ENCODE results near the gene NRROS. TPM values are rescaled to one million over a fixed set of nuclear protein-coding genes. Genes with fewer than 3 reads are reported as not detected.

NRROS gene
- polyA plus RNA-seq, 1 of the 3 experiments (the other 2 are of a cell fraction): 0.25 TPM

DNA sequence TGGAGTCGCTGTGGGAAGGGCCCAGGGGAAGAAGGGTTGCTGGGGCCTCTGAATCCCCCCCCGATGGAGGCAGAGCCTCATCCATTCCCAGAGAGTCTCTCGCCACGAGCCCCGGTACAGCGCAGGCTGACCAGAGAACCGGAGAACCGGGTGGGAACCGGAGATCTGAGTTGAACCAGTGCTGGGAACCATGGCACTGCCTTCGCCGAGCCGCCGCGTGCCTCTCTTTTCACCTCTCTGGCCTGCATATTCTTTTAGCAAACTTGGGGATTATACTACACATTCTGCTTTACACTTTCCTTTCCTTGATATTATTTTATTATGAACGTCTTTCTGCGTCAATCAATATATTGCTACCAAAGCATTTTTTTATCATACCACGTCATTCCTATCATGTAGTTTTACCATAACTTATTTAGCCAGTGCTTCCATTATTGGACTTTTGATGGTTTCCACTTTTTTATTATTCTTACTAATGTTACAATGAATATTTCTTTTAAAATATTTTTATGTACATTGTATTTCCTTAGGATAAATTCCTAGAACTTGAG lies 7.2 kb downstream of the NRROS start (continued):
- TF ChIP-seq, protein P1, sequence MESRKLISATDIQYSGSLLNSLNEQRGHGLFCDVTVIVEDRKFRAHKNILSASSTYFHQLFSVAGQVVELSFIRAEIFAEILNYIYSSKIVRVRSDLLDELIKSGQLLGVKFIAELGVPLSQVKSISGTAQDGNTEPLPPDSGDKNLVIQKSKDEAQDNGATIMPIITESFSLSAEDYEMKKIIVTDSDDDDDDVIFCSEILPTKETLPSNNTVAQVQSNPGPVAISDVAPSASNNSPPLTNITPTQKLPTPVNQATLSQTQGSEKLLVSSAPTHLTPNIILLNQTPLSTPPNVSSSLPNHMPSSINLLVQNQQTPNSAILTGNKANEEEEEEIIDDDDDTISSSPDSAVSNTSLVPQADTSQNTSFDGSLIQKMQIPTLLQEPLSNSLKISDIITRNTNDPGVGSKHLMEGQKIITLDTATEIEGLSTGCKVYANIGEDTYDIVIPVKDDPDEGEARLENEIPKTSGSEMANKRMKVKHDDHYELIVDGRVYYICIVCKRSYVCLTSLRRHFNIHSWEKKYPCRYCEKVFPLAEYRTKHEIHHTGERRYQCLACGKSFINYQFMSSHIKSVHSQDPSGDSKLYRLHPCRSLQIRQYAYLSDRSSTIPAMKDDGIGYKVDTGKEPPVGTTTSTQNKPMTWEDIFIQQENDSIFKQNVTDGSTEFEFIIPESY (IDR thresholded peaks at IDR 0.05; ENCODE audit: borderline replicate concordance, low read depth): no peak
- TF ChIP-seq RFX5 (IDR thresholded peaks at IDR 0.05; ENCODE audit: low read length): no peak

DNA sequence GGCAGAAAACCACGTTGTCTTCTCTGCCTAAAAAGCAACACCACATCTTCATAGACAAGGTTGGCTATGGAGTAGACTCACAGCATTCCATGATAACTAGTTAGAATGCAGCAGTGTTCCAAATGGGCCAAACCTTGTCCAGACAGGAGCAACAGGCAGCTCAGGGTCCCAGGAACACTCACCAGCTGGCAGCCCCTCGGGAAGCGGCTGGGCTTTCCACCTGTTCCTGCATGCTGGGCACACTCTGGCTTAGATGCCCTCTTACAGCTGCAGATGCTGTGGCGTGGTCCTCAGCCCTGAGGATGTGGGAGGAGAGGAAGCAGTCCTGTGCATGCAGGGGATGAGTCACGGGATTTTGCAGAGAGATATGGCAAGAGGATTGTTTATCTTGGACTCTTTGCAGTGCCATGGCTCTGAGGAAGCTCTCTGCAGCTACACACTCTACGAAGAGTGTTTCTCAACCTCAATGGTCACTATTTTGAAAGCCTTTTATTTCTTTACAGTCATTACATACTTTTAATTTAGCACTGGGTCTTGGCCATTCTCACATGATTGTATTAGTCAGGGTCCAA lies 11.3 kb downstream of the NRROS start:
- ChIA-PET CTCF (no interaction called here), POLR2A (no interaction called here)

More for the DNA sequence above, 11.3 kb downstream of the NRROS start:
- Histone ChIP-seq H3K4me1 (ENCODE audit: control insufficient read depth in 1 of 2, insufficient read depth in 2 of 2, low read depth in 1 of 2, low read length in 1 of 2) (peaks cover 5 to 6% of the 10 kb centered on the region in 2 experiments; a peak in 2 of 4 replicates), H3F3A (replicated peaks; ENCODE audit: insufficient read depth) (peaks cover 12% of the 10 kb centered on the region), H3K9ac (no peak overlapping the region), H4K20me1 (ENCODE audit: insufficient read depth) (no peaks in the 10 kb centered on the region), H3K27me3 (ENCODE audit: insufficient read depth) (no peaks in the 10 kb centered on the region; the same call in 1 of the 2 replicates), H3K36me3 (replicated peaks in 1 of 2; ENCODE audit: control insufficient read depth in 1 of 2, insufficient read depth in 2 of 2, low read length in 1 of 2) (no peaks in the 10 kb centered on the region), H3K9me3 (no peaks in the 10 kb centered on the region), H3K4me3 (ENCODE audit: low read depth in 2 of 2, low read length in 1 of 2) (no peak overlapping the region; a peak in 1 of 4 replicates), H2AFZ (ENCODE audit: low read depth) (no peak overlapping the region), H3K79me2 (ENCODE audit: insufficient read depth) (no peaks in the 10 kb centered on the region), H3K27ac (ENCODE audit: low read depth in 2 of 2, low read length in 1 of 2) (peak overlapping the region; percentile 2 to 79; a peak in 3 of 4 replicates), H3K9me2 (no peaks in the 10 kb centered on the region), H3K4me2 (peak overlapping the region; percentile 61; the same call in 1 of the 2 replicates)
- TF ChIP-seq RXRA (IDR thresholded peaks at IDR 0.05; ENCODE audit: borderline replicate concordance, low read depth): peak; percentile 18; the same call in 1 of the 2 replicates
- no peak for TF ChIP-seq MEF2A (IDR thresholded peaks at IDR 0.05; ENCODE audit: borderline replicate concordance, low read depth)
- TF ChIP-seq POLR2AphosphoS5 (IDR thresholded peaks at IDR 0.05; ENCODE audit: low read depth, low read length): peak; percentile 63; the same call in 1 of the 2 replicates
- peak; percentile 99 for TF ChIP-seq NFIC (IDR thresholded peaks at IDR 0.05; ENCODE audit: borderline replicate concordance)
- TF ChIP-seq, protein P2, sequence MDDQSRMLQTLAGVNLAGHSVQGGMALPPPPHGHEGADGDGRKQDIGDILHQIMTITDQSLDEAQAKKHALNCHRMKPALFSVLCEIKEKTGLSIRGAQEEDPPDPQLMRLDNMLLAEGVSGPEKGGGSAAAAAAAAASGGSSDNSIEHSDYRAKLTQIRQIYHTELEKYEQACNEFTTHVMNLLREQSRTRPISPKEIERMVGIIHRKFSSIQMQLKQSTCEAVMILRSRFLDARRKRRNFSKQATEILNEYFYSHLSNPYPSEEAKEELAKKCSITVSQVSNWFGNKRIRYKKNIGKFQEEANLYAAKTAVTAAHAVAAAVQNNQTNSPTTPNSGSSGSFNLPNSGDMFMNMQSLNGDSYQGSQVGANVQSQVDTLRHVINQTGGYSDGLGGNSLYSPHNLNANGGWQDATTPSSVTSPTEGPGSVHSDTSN (IDR thresholded peaks at IDR 0.05): peak; percentile 64
- TF ChIP-seq GABPA (IDR thresholded peaks at IDR 0.05; ENCODE audit: low read depth): no peak
- no peak for TF ChIP-seq FOXM1 (IDR thresholded peaks at IDR 0.05; ENCODE audit: low read depth)
- TF ChIP-seq EZH2phosphoT487 (IDR thresholded peaks at IDR 0.05; ENCODE audit: borderline replicate concordance, low read depth): no peak
- peak; percentile 90 for TF ChIP-seq TCF12 (IDR thresholded peaks at IDR 0.05)
- TF ChIP-seq, protein P3, sequence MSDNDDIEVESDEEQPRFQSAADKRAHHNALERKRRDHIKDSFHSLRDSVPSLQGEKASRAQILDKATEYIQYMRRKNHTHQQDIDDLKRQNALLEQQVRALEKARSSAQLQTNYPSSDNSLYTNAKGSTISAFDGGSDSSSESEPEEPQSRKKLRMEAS (IDR thresholded peaks at IDR 0.05; ENCODE audit: low read depth): peak; percentile 83
- peak in 1 of 2 experiments; percentile 64; a peak in 2 of 4 replicates for TF ChIP-seq EP300 (IDR thresholded peaks at IDR 0.05; ENCODE audit: borderline replicate concordance in 1 of 2, low read depth in 1 of 2, low read length in 1 of 2)
- TF ChIP-seq JUND (IDR thresholded peaks at IDR 0.05): peak; percentile 91
- TF ChIP-seq RCOR1 (IDR thresholded peaks at IDR 0.05; ENCODE audit: low read length): peak; percentile 54; the same call in 1 of the 2 replicates
- TF ChIP-seq GATA2 (CRISPR knock-in tag; IDR thresholded peaks at IDR 0.05): 0 out of 2 replicates have a peak, but pooled peaks have one; percentile 17
- TF ChIP-seq FOSL2 (IDR thresholded peaks at IDR 0.05; ENCODE audit: borderline replicate concordance, low read depth): peak; percentile 93
- TF ChIP-seq, protein P4, sequence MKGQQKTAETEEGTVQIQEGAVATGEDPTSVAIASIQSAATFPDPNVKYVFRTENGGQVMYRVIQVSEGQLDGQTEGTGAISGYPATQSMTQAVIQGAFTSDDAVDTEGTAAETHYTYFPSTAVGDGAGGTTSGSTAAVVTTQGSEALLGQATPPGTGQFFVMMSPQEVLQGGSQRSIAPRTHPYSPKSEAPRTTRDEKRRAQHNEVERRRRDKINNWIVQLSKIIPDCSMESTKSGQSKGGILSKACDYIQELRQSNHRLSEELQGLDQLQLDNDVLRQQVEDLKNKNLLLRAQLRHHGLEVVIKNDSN (IDR thresholded peaks at IDR 0.05; ENCODE audit: borderline replicate concordance, low read depth): 0 out of 2 replicates have a peak, but pooled peaks have one; percentile 20
- TF ChIP-seq SIN3A (IDR thresholded peaks at IDR 0.05; ENCODE audit: borderline replicate concordance, low read depth, low read length): peak; percentile 37; the same call in 1 of the 2 replicates
- WGBS (ENCODE audit: low lambda C conversion rate): 4% methylated on average over 6 of the region's 6 CpGs
- peak; percentile 87 for DNase-seq
